T-helper 1 cell treated with Interleukin-12 subunit alpha and Interleukin-12 subunit beta and Interleukin-4 antibody, amounts not matched to agents 30 μg/mL and 1 μg/mL, for 36 hours (primary cell): ENCODE measurements around the gene SUPT4H1.

ENCODE experiments used
- H3K27ac Mint-ChIP-seq: one replicate; pipeline ENCODE4 v1.8.0; 2021; ENCODE audit warnings: mild to moderate bottlenecking, mixed read lengths
- H3K27me3 Mint-ChIP-seq: one replicate; pipeline ENCODE4 v1.8.0; 2021; ENCODE audit warnings: low read depth, mixed read lengths
- H3K36me3 Mint-ChIP-seq: one replicate; pipeline ENCODE4 v1.8.0; 2021; ENCODE audit warnings: low read depth, mixed read lengths
- H3K4me1 Mint-ChIP-seq: one replicate; pipeline ENCODE4 v1.8.0; 2021; ENCODE audit warnings: low read depth, mixed read lengths
- H3K4me3 Mint-ChIP-seq: one replicate; pipeline ENCODE4 v1.8.0; 2021; ENCODE audit warnings: mild to moderate bottlenecking, moderate library complexity, mixed read lengths
- H3K9me3 Mint-ChIP-seq: one replicate; pipeline ENCODE4 v1.8.0; 2021; ENCODE audit warnings: mixed read lengths

SUPT4H1 gene

DNA sequence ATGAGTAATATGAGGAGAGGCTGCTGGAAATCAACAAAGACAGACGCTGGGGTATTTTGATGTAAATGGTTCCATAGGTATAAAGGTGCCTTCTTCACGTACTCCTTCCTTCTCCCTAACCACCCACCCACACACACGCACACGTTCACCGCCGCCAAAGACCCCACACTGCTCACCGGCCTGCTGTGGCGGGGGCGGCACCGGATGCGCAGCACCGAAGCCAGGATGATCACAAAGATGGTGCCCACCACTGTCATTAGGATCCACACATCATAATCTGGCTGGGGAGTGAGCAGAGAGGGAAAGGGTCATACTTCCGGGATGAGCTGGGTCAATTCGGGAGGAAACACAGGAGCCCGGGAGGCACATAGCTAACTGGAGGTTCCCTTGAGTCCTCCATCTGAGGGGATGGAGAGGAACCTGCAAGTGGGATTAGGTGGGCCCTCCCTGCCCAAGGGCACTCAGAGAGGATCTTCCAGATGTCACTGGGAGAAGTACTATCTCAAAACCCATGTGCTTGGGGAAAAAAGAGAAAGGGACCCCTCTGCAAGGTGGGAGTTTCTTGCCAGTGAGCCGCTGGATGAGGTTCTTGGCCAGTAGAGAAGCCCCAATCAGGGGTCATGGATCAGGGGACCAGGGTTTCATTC lies 10.5 kb upstream of the SUPT4H1 start:
- no peaks in the 10 kb centered on the region for H3K4me1 Mint-ChIP-seq
- H3K27me3 Mint-ChIP-seq = no peaks in the 10 kb centered on the region
- no peak overlapping the region for H3K4me3 Mint-ChIP-seq
- H3K36me3 Mint-ChIP-seq = peaks cover 5% of the 10 kb centered on the region
- H3K9me3 Mint-ChIP-seq = no peaks in the 10 kb centered on the region
- no peak overlapping the region for H3K27ac Mint-ChIP-seq

DNA sequence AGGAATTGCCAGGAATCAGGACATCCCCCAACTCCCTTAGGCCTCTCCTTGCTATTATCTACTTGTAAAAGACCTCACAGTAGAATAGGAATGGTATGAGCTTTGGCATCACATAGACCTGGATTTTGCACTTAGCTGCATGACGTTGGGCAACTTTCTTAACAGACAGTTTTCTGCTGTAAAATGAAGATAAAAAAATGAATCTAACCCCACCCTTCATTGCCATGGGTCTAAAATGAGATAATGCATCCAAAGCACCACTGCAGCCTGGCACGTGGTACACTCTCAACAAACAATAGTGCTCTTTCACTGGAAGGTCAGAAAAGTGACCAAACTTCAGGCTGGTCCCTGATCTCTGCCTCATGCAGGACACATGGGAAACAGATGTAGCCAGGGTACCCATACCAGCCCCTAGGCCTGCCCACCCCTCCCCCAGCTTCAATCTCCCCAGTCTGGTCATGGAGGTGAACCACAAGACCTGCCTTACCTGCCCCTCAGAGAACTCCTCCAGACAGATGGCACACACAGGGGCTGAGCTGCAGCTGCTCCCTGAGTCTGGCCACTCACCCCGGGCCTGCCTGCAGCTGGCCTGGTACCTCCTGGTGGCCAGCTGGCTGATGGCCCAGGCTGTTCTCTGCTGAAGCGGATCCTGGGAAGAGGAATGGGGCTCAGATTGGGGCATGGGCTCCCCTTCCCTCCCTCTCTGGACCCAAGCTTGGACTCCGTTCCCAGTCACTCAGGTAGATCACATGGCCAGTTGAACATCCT lies 8.5 kb upstream of the SUPT4H1 start:
- Mint-ChIP-seq H3K4me1 (peaks cover 5% of the 10 kb centered on the region), H3K36me3 (peaks cover 8% of the 10 kb centered on the region), H3K27ac (no peak overlapping the region), H3K9me3 (no peaks in the 10 kb centered on the region), H3K27me3 (no peaks in the 10 kb centered on the region), H3K4me3 (no peak overlapping the region)

DNA sequence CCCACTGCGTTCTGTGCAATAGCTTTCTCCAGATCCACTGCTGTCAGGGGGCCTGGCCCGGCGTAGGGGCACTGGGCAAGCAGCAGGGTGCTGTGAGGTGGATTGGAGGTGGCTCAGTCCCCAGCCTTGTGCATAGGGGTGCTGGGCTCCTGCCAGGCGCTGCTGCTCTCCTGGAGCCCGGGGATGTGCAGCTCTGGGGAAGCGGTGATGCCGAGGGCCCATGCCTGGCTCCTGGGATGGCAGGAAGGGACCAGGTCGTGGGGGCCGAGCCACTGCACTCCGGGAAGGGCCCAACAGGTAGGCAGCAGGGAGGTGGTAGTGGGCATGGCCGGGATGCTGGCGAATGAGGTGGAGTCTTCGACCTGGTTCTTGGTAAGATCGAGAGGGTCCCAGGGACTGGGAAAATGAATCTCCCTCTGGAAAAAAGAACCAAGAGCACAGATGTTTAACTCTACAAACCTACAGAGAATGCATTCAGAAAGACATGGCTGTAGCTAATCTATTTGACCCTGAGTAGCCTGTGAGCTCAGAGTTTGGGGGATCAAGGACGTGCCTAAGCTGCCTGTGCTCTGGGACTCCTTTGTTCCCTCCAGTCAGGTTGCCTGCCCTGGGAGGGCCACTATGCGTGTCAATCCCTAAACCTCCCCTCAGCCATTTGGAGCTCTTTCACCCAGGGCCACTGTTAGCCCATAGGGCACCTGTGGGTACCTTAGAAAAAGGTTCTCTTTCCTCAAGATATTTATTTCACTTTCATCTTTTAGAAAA lies 6.6 kb upstream of the SUPT4H1 start:
- no peaks in the 10 kb centered on the region for H3K9me3 Mint-ChIP-seq
- H3K4me3 Mint-ChIP-seq = no peak overlapping the region
- H3K36me3 Mint-ChIP-seq = peaks cover 17% of the 10 kb centered on the region
- no peaks in the 10 kb centered on the region for H3K27me3 Mint-ChIP-seq
- H3K27ac Mint-ChIP-seq = no peak overlapping the region
- H3K4me1 Mint-ChIP-seq = peaks cover 12% of the 10 kb centered on the region

DNA sequence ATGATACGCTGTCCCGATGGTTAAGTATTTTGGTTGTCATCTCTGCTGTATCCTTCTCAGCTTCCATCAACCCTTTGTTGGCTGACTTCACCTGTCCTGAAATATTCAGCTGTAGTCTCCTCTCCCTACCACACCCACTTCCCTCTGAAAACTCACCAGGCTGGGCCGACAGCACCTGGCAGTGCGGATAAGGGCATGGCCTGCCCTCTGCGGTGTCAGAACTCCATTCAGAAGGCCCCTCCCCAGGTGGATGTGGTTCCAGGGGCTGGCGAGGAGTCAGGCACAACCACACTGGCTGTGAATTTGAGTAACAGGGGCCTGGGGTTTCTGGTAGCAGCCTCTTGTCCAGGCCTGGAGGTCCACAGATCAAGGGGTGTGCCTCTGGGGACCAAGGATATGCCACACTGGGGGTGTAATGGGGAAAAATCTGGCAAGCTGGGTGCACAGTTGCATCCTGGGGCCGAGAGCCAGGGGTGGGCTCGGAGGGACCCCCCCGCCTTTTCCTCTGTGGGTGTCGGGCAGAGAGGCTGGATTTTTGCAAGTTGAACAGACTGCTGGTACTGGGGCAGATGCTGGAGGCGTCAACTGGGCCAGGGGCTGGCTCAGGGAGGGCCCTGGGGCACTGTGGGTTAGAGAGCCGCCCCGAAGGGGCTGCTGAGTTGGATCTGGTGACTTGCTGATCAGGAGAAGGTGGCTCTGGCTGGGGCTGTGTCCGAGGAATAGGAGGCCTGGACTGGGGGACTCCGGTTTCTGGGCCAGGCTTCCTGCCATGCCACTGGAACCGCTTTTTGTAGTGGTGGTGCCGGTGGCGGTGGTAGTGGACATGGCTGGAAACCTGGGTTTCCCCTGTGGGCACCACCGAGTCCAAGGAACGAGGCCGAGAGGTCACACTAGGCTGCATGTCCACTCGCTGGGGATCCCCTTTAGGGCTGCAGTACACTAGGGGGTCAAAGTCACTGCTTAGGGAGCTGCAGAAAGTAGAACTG lies 5.6 kb upstream of the SUPT4H1 start:
- H3K9me3 Mint-ChIP-seq = no peaks in the 10 kb centered on the region
- peaks cover 18% of the 10 kb centered on the region for H3K4me1 Mint-ChIP-seq
- no peaks in the 10 kb centered on the region for H3K27me3 Mint-ChIP-seq
- no peak overlapping the region for H3K27ac Mint-ChIP-seq
- peaks cover 24% of the 10 kb centered on the region for H3K36me3 Mint-ChIP-seq
- no peak overlapping the region for H3K4me3 Mint-ChIP-seq

DNA sequence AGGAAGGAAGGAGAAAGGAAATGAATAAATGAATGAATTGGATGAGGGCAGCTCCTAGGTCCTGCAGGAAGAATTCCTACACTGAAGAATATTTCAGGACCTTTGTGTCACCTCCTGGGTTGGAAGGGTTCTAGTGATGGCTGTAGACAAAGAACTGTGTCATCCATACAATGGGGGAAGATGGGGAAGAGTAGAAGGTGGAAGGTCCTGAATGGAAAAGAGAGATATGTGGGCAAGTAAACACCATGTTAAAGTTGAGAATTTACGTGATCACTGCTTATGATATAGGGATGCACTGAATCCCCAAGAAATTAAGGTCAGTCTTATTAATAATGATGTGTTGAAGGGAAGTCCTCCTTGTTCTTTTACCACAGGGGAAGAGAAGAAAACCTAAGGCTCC lies 4.2 kb upstream of the SUPT4H1 start:
- H3K27me3 Mint-ChIP-seq = no peaks in the 10 kb centered on the region
- H3K27ac Mint-ChIP-seq = no peak overlapping the region
- H3K36me3 Mint-ChIP-seq = peaks cover 30% of the 10 kb centered on the region
- H3K4me1 Mint-ChIP-seq = peaks cover 22% of the 10 kb centered on the region
- H3K4me3 Mint-ChIP-seq = no peak overlapping the region
- H3K9me3 Mint-ChIP-seq = no peaks in the 10 kb centered on the region

DNA sequence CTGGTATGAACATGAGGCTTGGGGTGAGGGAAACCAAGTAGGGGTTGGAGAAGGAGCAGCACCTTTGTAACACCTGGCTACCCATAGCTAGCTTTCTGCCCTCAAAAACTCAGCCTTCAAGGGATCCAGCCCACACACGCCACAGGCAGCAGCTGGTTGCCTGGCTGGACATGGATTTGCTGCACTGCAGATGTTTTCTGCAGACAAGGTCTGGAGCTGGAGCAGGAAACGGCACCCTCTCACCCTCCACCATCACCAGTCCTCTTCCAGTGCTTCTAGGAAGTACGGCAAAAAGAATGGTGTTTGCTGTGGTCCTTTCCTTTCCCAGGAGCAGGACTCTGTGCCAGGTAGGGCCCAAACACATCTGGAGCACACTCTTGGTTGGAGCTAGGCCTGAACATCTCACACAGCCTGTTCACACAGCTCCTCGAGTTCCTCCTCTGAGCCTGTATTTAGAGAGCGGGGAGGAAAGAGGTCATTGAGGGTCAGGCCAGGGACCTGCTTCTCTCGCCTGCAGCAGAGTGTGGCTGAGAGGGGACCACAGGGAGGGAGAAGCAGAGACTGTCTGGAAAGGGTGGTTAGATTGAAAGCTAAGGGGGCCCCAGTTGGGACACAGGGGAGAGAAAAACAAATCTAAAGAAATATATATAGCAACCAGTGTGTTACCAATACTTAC lies 2.7 kb upstream of the SUPT4H1 start:
- Mint-ChIP-seq H3K27me3 (no peaks in the 10 kb centered on the region), H3K4me3 (no peak overlapping the region)

DNA sequence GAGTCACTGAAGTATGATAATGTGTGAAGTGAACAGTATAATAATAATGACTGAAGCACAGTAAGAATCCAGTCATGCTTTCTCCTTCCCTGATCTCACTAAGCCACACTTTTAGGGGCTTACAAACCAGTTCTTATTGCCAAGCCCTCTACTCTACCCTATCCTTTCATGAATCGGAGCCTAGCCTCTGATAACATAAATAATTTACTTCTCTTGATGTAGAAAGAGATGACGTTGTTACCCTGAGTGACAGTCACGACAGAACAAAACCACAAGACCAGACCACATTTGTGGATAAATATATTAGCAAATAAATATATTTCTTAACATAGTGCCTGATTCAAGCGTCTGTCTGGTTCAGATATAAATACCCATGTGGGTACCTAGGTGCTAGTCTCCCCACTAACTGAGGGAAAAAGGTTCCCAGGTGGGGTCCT lies 1.4 kb upstream of the SUPT4H1 start:
- Mint-ChIP-seq H3K4me1 (peaks cover 40% of the 10 kb centered on the region), H3K4me3 (peak overlapping the region; percentile 91), H3K9me3 (no peaks in the 10 kb centered on the region), H3K36me3 (peaks cover 46% of the 10 kb centered on the region), H3K27me3 (no peaks in the 10 kb centered on the region), H3K27ac (peak overlapping the region; percentile 91)

More for the DNA sequence above, 2.7 kb upstream of the SUPT4H1 start:
- Mint-ChIP-seq H3K9me3 (no peaks in the 10 kb centered on the region), H3K27ac (peak overlapping the region; percentile 41), H3K4me1 (peaks cover 28% of the 10 kb centered on the region), H3K36me3 (peaks cover 34% of the 10 kb centered on the region)

DNA sequence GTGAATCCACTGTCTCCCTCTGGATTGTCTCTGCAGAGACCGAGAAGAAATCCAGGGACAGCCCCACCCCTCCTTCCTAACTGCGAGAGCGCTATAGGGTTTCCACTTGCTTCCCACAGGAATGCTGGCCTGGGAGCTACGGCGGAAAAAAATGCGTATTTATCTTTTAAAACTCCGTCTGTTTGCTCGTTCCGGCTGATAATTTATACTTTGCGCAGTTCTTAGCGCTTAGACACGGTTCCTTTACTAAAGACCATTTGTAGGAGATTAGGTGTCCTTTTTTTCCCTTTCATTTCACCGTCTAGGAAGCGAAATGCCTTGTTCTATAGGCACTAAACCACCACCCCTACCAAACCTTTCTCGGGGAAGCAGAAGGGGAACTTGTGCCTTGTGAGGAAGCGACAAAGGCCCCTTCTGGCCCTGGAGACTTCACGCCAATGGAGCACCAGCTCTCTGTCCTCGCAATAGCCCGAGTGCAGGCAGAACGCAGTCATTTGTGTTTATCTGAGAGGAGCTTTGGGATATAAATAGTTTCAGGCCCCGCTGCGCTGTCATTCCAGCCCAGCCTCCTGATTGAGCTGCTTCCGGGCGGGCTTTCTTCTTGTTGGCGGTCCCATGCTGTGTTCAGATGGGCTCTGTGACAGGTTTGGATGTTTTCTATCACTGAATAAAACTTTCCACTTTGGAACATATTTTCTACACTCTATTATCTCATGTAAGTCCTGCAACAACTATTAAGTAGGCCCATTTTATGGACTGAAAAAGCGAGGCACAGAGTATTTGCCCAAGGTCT lies 791 bp upstream of the SUPT4H1 start:
- peak overlapping the region; percentile 91 for H3K4me3 Mint-ChIP-seq
- H3K36me3 Mint-ChIP-seq = peaks cover 51% of the 10 kb centered on the region
- H3K9me3 Mint-ChIP-seq = no peaks in the 10 kb centered on the region
- peak overlapping the region; percentile 91 for H3K27ac Mint-ChIP-seq
- no peaks in the 10 kb centered on the region for H3K27me3 Mint-ChIP-seq
- H3K4me1 Mint-ChIP-seq = peaks cover 44% of the 10 kb centered on the region

DNA sequence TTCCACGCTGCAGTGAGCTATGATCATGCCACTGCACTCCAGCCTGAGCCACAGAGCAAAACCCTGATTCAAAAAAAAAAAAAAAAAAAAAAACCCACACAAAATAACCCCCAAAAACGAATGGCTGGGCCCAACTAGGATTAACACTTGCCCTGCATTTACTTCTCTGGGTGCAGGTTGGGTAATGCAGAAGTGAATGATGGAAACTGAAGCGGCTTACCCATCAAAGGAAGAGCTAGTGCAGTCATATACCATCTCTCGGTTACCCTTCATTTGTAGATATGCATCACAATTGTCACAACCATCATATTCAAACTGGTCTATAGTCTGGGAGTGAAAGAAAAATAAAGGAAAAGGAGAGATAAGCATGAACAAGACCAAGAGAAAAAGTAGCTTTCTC lies 819 bp downstream of the SUPT4H1 start:
- Mint-ChIP-seq H3K27me3 (no peaks in the 10 kb centered on the region), H3K27ac (peak overlapping the region; percentile 97), H3K36me3 (peaks cover 67% of the 10 kb centered on the region), H3K4me1 (peaks cover 57% of the 10 kb centered on the region), H3K9me3 (no peaks in the 10 kb centered on the region), H3K4me3 (peak overlapping the region; percentile 100)

DNA sequence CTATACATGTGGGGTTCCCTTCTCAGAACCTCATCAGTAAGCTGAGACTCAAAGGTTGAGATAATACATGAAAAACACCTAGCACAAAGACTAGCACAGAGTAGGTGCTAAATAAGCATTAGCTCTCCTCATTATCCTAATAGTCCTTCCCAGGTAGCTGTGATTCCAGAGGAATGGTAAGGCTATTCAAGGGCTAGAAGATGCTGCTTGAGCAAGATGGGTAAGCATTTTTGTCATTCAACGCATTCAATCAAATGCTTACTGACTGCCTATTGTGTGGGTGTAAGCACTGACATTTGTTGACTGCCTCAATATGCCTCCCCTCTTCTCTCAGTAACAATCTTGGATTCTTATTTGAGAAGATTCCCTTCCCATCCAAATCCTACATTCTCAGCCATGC lies 4.0 kb downstream of the SUPT4H1 start:
- Mint-ChIP-seq H3K27me3 (no peaks in the 10 kb centered on the region), H3K9me3 (no peaks in the 10 kb centered on the region), H3K27ac (no peak overlapping the region), H3K4me3 (no peak overlapping the region), H3K4me1 (peaks cover 68% of the 10 kb centered on the region), H3K36me3 (peaks cover 75% of the 10 kb centered on the region)

DNA sequence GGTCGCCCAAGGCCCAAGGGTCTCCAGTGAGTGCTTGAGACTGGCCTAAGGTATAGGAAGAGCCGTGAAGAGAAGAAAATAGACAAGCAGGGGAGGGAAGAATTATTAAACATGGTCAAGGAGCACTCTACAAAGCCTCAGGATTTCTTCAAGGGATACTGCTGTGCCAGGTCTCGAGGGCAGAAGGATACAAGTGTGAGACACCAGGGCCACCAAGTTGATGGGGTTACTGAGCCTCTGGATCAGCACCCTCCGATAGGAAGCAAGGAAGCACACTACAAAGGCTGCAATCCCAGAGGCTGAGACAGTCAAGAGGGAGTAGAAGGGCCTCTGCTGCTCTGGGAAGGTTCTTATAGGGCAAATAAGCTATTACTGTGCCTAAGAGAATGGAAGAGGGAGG lies 6.5 kb downstream of the SUPT4H1 start:
- peaks cover 66% of the 10 kb centered on the region for H3K4me1 Mint-ChIP-seq
- peak overlapping the region; percentile 94 for H3K27ac Mint-ChIP-seq
- H3K4me3 Mint-ChIP-seq = peak overlapping the region; percentile 99
- H3K36me3 Mint-ChIP-seq = peaks cover 78% of the 10 kb centered on the region
- no peaks in the 10 kb centered on the region for H3K9me3 Mint-ChIP-seq
- H3K27me3 Mint-ChIP-seq = no peaks in the 10 kb centered on the region

DNA sequence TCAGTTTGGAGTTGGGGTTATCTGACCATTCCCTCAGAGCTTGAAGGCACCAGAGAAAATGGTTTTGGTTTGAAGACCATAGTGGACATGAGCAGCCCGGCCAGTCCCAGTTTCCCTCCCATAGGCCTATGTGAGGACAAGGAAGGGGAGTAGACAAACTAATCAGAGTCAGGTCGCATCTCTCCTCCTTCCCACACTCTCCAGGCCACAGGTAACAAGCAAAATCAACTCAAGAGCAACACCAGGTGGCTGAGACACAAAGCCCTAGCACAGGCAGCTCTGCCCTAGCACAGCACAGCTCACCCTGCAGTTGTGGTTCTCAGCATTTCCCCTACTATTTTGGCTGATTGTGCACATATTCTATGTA lies 7.2 kb downstream of the SUPT4H1 start:
- Mint-ChIP-seq H3K27me3 (no peaks in the 10 kb centered on the region), H3K9me3 (no peaks in the 10 kb centered on the region), H3K4me3 (peak overlapping the region; percentile 99), H3K27ac (peak overlapping the region; percentile 94), H3K36me3 (peaks cover 84% of the 10 kb centered on the region), H3K4me1 (peaks cover 72% of the 10 kb centered on the region)
